K562 (cell line): ENCODE data around the gene ZNF24. TPM values are rescaled to one million over a fixed set of nuclear protein-coding genes. Genes with fewer than 3 reads are reported as not detected.

Experiments
- ATF3 ChIP-seq, 2 experiments: fragments of 450-650 bp in 1 of 2; sonication (generic) in 1 of 2; formaldehyde crosslinking in 1 of 2; IDR thresholded peaks in 1 of 2; conservative IDR thresholded peaks in 1 of 2; 2 replicates each; pipeline versions ENCODE4 v1.6.1 to v1.8.1; 2016 to 2023; ENCODE audit warnings: mild to moderate bottlenecking in 2 of 2, moderate library complexity in 2 of 2, inconsistent platforms in 1 of 2, missing genetic modification reagents in 1 of 2
- CREM ChIP-seq: IDR thresholded peaks from 2 replicates; pipeline ENCODE4 v1.6.1; 2014; ENCODE audit warnings: antibody characterized with exemption, low read depth
- CTCFL ChIP-seq: IDR thresholded peaks from 2 replicates; pipeline ENCODE4 v1.6.1; 2011; ENCODE audit warnings: borderline replicate concordance, low read depth, mild to moderate bottlenecking, moderate library complexity, low read length; ENCODE audit not compliant: insufficient read depth, poor library complexity, severe bottlenecking
- DNMT1 ChIP-seq: fragments of 450-650 bp; IDR thresholded peaks from 2 replicates; pipeline ENCODE4 v1.6.1; 2016; ENCODE audit warnings: antibody characterized with exemption, mild to moderate bottlenecking
- ETV1 ChIP-seq: fragments of 450-650 bp; conservative IDR thresholded peaks from 2 replicates; pipeline ENCODE4 v1.6.1; 2016; ENCODE audit warnings: missing genetic modification characterization, control low read depth, low read depth, missing compliant biosample characterization
- HDAC6 ChIP-seq: IDR thresholded peaks from 2 replicates; pipeline ENCODE4 v1.6.1; 2012; ENCODE audit warnings: low read depth, mild to moderate bottlenecking, control low read depth, inconsistent platforms, low read length, moderate library complexity
- HES1 ChIP-seq: fragments of 450-650 bp; IDR thresholded peaks from 2 replicates; pipeline ENCODE4 v1.6.1; 2016; ENCODE audit warnings: low read depth, mild to moderate bottlenecking, moderate library complexity
- HMGXB4 ChIP-seq: sonication (generic); formaldehyde crosslinking; IDR thresholded peaks from 2 replicates; pipeline ENCODE4 v1.8.1; 2023; ENCODE audit warnings: mild to moderate bottlenecking, missing genetic modification reagents
- NCOA4 ChIP-seq: fragments of 450-650 bp; IDR thresholded peaks from 2 replicates; pipeline ENCODE4 v1.6.1; 2018; ENCODE audit warnings: mild to moderate bottlenecking; ENCODE audit not compliant: partially characterized antibody
- PKNOX1 ChIP-seq: fragments of 450-650 bp; IDR thresholded peaks from 2 replicates; pipeline ENCODE4 v1.6.1; 2016
- PTTG1 ChIP-seq: fragments of 450-650 bp; IDR thresholded peaks from 2 replicates; pipeline ENCODE4 v1.6.1; 2016; ENCODE audit warnings: low read depth, mild to moderate bottlenecking, missing genetic modification characterization, missing compliant biosample characterization
- PYGO2 ChIP-seq: fragments of 450-650 bp; IDR thresholded peaks from 2 replicates; pipeline ENCODE4 v1.6.1; 2016; ENCODE audit warnings: mild to moderate bottlenecking, missing genetic modification characterization, moderate library complexity, missing compliant biosample characterization
- SMAD4 ChIP-seq: fragments of 250-450 bp; sonication (Bioruptor Pico); conservative IDR thresholded peaks from 2 replicates; pipeline ENCODE4 v1.8.0; 2021; ENCODE audit warnings: inconsistent platforms, mild to moderate bottlenecking, moderate library complexity
- TAF9B ChIP-seq: fragments of 450-650 bp; IDR thresholded peaks from 2 replicates; pipeline ENCODE4 v1.6.1; 2018; ENCODE audit warnings: mild to moderate bottlenecking; ENCODE audit not compliant: partially characterized antibody
- ZBTB11 ChIP-seq, 3 experiments: fragments of 200-800 bp in 1 of 3; fragments of 250-450 bp in 1 of 3; fragments of 450-650 bp in 1 of 3; sonication (Bioruptor Pico) in 1 of 3; sonication (Bioruptor generic) in 1 of 3; formaldehyde crosslinking in 1 of 3; IDR thresholded peaks; 2 replicates each; pipeline versions ENCODE4 v1.6.1 to v1.8.0; 2016 to 2022; ENCODE audit warnings: mild to moderate bottlenecking in 2 of 3, missing genetic modification characterization in 2 of 3, missing compliant biosample characterization in 1 of 3, moderate library complexity in 1 of 3
- polyA plus RNA-seq, 8 experiments: library from polyadenylated mRNA; depleted of rRNA in 4 of 8; stranded (reverse) in 5 of 8; unstranded in 3 of 8; fragments of >200 nt; fragmentation: Nextera tagmentation in 2 of 8; fragmentation: Illumina TruSeq in 1 of 8; extraction: Ambion mirVana in 2 of 8; extraction: Trizol in 1 of 8; gene quantifications; 2 replicates each; pipeline versions ENCODE4 v1.2.1 to v1.2.3, GENCODE V29; 2011 to 2014; ENCODE audit warnings: inconsistent platforms in 1 of 8, missing spikeins in 1 of 8
- total RNA-seq, 7 experiments: library from RNA; depleted of rRNA in 6 of 7; stranded (reverse); fragments of >200 nt in 6 of 7; fragmentation: Illumina TruSeq in 2 of 7; extraction: Trizol in 2 of 7; gene quantifications; 2 replicates each; pipeline versions ENCODE4 v1.2.1 to v1.2.3, GENCODE V29; 2011 to 2021; ENCODE audit warnings: low replicate concordance in 1 of 7

The ZNF24 gene
- total and polyA plus RNA-seq, 9 of the 15 experiments (the other 6 are each of a cell fraction or from before 2014, with no cell fraction given), result 35.7 to 72.8 (median 54.1) TPM

DNA sequence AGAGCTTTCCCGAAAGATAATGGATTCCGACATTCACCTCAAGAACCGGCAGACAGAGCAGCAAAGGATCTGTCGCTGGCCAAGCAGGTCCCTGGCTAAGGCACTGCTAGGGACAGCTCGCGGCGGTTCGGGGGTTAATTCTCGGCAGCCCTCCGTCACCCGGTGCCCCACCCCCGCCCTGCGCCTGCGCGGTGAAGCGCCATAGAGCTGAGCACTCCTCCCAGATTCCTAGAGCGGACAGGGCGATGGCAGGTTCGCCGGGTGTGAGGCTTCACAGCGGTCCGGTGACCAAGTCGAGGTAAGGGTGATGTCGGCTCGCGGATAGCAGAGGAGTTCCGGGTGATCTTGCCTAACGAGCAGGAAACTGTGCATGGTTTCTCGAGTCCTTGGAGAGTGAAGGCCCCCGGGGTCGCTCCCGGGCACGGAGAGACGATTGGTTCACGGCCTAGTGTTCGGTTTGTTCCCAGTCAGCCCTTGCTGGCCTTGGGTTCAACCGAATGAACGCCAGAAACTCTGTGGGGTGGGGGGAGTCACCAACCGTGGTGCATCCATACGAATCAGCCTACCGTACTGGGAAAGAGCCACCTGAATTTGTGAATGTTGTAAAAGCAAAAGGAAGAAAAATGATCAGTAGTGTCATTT is 54.0 kb downstream of the ZNF24 start, which contains the start of gene ZSCAN30 (continued):
- TF ChIP-seq ZBTB11 (CRISPR knock-in tag; IDR thresholded peaks at IDR 0.05) (0 out of 6 replicates have a peak, but pooled peaks of 1 of the 3 experiments have one; percentile 27), DNMT1 (0 out of 2 replicates have a peak, but pooled peaks have one; percentile 52), PKNOX1 (peak; percentile 54), NCOA4 (no peak), HES1 (no peak), HDAC6 (no peak), ETV1 (peak; percentile 51), CTCFL (no peak), HMGXB4 (CRISPR knock-in tag) (no peak; the same call in 1 of the 2 replicates), CREM (peak; percentile 90), ATF3 (IDR thresholded peaks at IDR 0.05) (peak; percentile 48; the same call in 1 of the 2 replicates), ATF3 (CRISPR knock-in tag; conservative IDR thresholded peaks at IDR 0.05) (no peak; the same call in 1 of the 2 replicates), PTTG1 (tag) (no peak), TAF9B (peak; percentile 94), SMAD4 (CRISPR knock-in tag) (peak; percentile 66; the same call in 1 of the 2 replicates), PYGO2 (tag) (0 out of 2 replicates have a peak, but pooled peaks have one; percentile 60)
